Activated naive CD8-positive, alpha-beta T cell treated with anti-CD3 and anti-CD28 coated beads, Interleukin-2, amount 50 U/mL, for 24 hours (primary cell): ENCODE results near the gene EIF3D.
A peak's percentile ranks its signal among the peaks of the same experiment; 100 is the strongest.

Experiments used
- ATAC-seq: fragments of 150-1000 bp; cut with Tn5 transposase; one replicate; pipeline ENCODE4 v1.10.0; 2021
- DNase-seq: peaks from one replicate; pipeline ENCODE4 v3.0.0; 2021
- H3K27ac Mint-ChIP-seq: one replicate; pipeline ENCODE4 v1.8.0; 2021; ENCODE audit warnings: mild to moderate bottlenecking, mixed read lengths
- H3K27me3 Mint-ChIP-seq: one replicate; pipeline ENCODE4 v1.8.0; 2021; ENCODE audit warnings: mixed read lengths
- H3K36me3 Mint-ChIP-seq: one replicate; pipeline ENCODE4 v1.8.0; 2021; ENCODE audit warnings: low read depth, mixed read lengths
- H3K4me1 Mint-ChIP-seq: one replicate; pipeline ENCODE4 v1.8.0; 2021; ENCODE audit warnings: mixed read lengths
- H3K4me3 Mint-ChIP-seq: one replicate; pipeline ENCODE4 v1.8.0; 2021; ENCODE audit warnings: mild to moderate bottlenecking, moderate library complexity, mixed read lengths
- H3K9me3 Mint-ChIP-seq: one replicate; pipeline ENCODE4 v1.8.0; 2021; ENCODE audit warnings: mixed read lengths

EIF3D gene

DNA sequence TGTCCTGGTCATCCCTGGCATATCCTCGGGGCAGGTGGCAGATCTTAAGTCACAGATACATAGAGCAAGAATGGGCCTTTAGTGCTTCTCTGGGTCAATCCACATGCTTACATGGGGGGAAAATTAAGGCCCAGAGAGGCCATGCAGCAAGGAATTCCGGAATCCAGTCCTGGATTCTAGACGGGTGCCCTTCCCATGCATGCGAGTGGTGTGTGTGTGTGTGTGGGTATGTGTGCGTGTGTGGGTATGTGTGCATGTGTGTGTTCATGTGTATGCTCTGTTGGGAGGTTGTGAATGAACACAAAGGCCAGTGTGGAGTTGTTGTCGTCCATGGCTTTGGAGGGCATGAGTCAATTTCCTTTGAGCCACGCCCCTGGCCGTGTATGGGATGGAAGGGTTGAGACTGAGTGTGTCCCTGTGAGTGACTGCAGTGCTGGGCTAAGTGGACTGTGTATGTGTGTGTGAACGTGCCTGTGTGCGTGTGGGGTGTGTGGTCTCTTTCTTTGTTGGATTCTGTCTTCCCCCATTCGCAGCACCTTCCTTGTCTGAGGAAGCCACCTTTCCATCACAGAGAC, 33.4 kb upstream of the EIF3D start:
- Mint-ChIP-seq H3K27ac (no peak overlapping the region), H3K27me3 (peaks cover 34% of the 10 kb centered on the region), H3K4me1 (peaks cover 5% of the 10 kb centered on the region), H3K4me3 (no peak overlapping the region), H3K9me3 (no peaks in the 10 kb centered on the region), H3K36me3 (no peaks in the 10 kb centered on the region)
- no peak for DNase-seq
- ATAC-seq, result no peak

DNA sequence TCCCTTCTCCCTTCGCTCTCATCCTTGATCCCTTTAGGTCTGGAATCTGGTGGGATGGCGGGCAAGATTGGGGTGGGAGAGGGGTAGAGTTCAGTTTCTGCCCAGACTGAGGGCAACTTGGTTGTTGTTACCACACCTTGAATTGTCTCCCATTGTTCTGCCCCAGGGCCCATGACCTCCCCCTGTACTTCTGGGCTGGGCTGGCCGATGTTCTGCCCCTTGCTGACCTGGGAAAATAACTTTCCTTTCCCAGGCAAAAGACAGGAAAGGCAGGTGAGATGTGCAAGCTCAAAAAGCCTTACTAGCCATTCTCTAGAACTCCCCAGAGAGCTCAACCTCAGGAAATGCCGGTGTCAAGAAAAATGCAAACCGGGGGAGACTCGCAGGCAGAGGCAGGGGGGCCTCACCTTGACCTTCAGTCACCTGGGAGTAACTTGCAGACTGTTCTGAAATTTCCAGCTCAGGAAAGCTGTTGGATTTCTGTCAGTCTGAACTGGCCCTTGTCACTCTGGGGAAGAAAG, 32.4 kb upstream of the EIF3D start:
- Mint-ChIP-seq H3K36me3 (no peaks in the 10 kb centered on the region), H3K27me3 (peaks cover 30% of the 10 kb centered on the region), H3K27ac (no peak overlapping the region), H3K4me3 (no peak overlapping the region), H3K4me1 (peaks cover 5% of the 10 kb centered on the region), H3K9me3 (no peaks in the 10 kb centered on the region)
- DNase-seq, result no peak
- no peak for ATAC-seq

DNA sequence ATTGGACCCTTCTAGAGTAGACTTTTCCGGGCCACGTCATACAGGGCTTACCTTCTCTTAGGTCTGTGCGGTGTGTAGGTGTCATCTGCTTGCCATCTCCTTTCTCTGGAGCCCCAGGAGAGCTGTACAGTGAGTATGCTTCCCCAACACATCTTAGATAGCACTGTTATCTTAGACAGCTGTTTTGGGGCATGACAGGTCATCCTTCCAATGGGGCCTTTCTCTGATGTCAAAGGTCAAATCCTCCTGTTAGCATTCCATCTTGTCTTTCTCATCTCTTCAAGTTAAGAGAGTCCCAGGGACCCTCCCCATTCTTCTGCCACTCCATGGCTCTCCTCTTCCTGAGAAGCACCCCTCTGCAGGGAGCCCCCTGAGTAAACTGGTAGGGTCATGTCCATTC, 31.0 kb upstream of the EIF3D start:
- no peaks in the 10 kb centered on the region for H3K36me3 Mint-ChIP-seq
- H3K27ac Mint-ChIP-seq, result no peak overlapping the region
- ATAC-seq (no peak), DNase-seq (no peak)
- H3K4me1 Mint-ChIP-seq, result peaks cover 5% of the 10 kb centered on the region
- no peak overlapping the region for H3K4me3 Mint-ChIP-seq
- H3K9me3 Mint-ChIP-seq, result no peaks in the 10 kb centered on the region
- peaks cover 25% of the 10 kb centered on the region for H3K27me3 Mint-ChIP-seq

DNA sequence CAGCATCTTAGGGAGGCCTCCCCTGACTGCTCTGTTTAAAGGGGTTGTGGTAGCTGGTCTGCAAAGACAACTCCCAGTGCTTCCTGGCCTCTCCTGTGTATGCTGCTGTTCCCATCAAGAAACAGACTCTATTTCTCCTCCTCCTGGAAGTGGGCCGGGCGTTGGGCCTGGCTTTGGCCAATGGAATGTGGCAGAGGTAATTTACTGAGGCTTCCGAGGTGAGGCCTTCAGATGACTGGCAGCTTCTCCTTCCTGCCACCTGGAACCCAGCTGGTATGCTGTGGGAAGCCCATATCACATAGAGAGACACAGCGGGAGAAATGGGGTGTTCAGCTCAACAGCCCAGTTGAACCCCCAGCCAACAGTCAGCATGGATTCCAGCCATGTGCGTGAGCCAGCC, 25.1 kb upstream of the EIF3D start:
- DNase-seq (no peak), ATAC-seq (no peak)
- Mint-ChIP-seq H3K9me3 (no peaks in the 10 kb centered on the region), H3K4me3 (no peak overlapping the region), H3K27me3 (peaks cover 10% of the 10 kb centered on the region), H3K36me3 (no peaks in the 10 kb centered on the region), H3K4me1 (peaks cover 2% of the 10 kb centered on the region), H3K27ac (no peak overlapping the region)

DNA sequence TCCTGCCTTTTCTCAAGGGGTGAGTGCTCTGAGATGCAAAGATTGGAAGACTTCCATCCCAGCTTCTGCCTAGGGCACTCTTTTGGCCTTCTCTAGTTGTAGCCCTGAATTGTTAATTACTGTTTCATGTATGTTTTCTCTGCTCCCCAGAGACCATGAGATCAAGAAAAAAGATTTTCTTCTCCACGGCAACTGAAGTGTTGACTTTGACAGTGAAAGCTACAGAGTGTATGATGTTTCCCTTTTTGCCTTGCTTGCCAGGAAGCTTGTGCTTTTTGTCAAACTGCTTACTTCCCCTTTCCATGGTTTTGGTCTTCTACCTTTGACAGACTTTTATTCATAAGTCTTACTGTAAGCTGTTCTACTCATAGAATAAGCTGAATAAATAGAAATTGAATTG, 23.3 kb upstream of the EIF3D start:
- Mint-ChIP-seq H3K27me3 (peaks cover 10% of the 10 kb centered on the region), H3K4me3 (no peak overlapping the region), H3K36me3 (no peaks in the 10 kb centered on the region), H3K4me1 (peaks cover 2% of the 10 kb centered on the region), H3K9me3 (no peaks in the 10 kb centered on the region), H3K27ac (no peak overlapping the region)
- DNase-seq, result no peak
- ATAC-seq, result no peak

DNA sequence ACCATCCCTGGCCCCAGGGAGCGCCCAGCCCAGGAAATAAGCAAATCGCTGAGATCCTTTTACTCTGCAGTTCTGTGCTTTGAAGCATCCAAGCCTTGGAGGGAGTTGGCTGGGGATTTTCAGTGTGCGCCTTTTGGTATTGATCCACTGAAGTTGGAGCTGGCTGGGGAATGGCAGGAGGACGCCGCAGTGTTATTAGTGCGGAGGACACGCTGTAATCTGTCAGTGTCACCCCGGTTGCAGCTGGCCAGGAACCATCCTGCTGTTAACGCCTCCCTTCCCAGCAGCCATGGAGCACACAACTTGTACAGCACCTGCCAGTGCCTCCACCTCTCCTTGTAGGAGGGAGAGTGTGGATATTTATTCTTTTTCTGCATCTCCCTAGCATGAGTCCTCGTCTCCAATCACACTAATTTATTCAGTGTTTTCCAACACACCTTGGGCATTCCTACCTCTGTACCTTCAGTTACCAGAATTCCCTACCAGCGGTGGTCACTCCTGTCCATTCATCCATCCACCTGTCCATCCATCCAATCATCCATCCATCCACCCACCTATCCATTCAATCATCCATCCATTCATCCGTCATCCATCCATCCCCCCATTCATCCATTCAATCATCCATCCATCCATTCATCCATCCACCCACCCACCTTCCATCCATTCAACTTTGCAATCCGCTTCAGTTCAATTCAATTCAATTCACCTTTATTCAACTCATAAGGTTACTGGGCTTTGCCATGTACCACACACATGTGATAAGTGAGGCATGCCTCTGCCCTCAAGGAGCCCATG, 21.9 kb upstream of the EIF3D start:
- Mint-ChIP-seq H3K4me3 (no peak overlapping the region), H3K4me1 (peaks cover 4% of the 10 kb centered on the region), H3K9me3 (no peaks in the 10 kb centered on the region), H3K27ac (no peak overlapping the region), H3K36me3 (no peaks in the 10 kb centered on the region), H3K27me3 (peaks cover 17% of the 10 kb centered on the region)
- ATAC-seq (no peak), DNase-seq (no peak)

DNA sequence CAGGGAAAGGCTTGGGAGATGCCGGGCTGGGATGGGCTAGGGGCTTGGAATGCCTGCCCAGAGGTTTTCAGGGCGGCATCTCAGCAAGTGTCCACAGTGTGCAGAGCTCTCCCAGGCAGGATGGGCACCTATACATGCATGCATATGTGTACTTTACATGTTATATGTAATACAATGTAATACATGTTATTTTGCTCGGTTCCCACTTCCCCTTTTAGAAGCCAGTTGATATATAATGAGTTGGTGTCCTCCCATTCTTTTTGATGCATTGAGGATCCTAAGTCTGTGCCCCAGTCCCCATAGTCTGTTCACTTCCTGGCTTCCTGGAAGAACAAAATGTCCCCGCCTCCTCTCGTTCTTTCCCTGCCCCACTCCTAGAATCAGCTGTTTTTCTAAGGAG, 20.1 kb upstream of the EIF3D start:
- Mint-ChIP-seq H3K27ac (no peak overlapping the region), H3K4me3 (no peak overlapping the region), H3K27me3 (peaks cover 18% of the 10 kb centered on the region), H3K9me3 (no peaks in the 10 kb centered on the region), H3K36me3 (no peaks in the 10 kb centered on the region), H3K4me1 (peaks cover 4% of the 10 kb centered on the region)
- no peak for DNase-seq
- no peak for ATAC-seq

DNA sequence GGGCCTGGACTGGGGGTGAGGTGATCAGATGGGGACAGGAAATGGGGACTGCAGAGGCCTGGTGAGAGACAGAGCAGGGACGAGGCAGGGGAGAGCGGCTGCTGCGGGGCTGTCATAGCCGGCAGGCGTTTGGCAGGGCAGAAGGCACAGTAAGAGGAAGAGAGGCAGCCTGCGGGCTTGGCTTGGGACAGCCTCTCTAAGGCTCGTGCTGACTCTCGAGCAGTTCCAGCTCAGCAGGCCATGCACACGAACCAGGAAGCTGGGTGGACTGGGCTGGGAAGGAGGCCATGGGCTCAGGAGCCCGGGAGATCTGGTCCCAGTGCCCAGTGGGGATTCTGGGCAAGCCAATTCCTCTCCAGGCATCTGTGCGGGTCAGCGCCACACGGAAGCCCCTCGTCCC, 19.6 kb upstream of the EIF3D start:
- H3K36me3 Mint-ChIP-seq, result no peaks in the 10 kb centered on the region
- no peak overlapping the region for H3K27ac Mint-ChIP-seq
- H3K27me3 Mint-ChIP-seq, result peaks cover 18% of the 10 kb centered on the region
- no peak overlapping the region for H3K4me3 Mint-ChIP-seq
- no peak for DNase-seq
- no peaks in the 10 kb centered on the region for H3K9me3 Mint-ChIP-seq
- H3K4me1 Mint-ChIP-seq, result peaks cover 4% of the 10 kb centered on the region
- no peak for ATAC-seq

DNA sequence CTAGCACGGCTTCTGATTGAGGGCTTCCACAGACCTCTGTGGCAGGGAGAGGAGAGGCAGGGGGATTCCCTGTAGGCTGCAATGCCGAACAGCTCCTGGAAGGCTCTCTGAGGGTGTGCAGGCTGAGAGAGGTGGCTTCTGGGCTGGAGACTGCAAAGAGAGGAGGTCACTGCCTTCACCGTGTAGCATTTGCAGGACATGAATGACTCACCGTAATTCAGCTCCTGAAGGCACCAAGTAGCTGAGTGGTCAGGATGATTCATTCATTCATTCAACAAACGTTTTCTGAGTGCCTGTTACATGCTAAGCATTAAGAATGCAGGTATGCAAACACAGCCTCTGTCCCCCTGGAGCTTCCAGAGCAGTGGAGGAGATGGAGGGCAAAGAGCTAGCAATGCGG, 18.0 kb upstream of the EIF3D start:
- DNase-seq, result no peak
- no peak overlapping the region for H3K4me3 Mint-ChIP-seq
- no peaks in the 10 kb centered on the region for H3K9me3 Mint-ChIP-seq
- H3K4me1 Mint-ChIP-seq, result peaks cover 7% of the 10 kb centered on the region
- no peak for ATAC-seq
- H3K27me3 Mint-ChIP-seq, result peaks cover 18% of the 10 kb centered on the region
- H3K27ac Mint-ChIP-seq, result no peak overlapping the region
- no peaks in the 10 kb centered on the region for H3K36me3 Mint-ChIP-seq

DNA sequence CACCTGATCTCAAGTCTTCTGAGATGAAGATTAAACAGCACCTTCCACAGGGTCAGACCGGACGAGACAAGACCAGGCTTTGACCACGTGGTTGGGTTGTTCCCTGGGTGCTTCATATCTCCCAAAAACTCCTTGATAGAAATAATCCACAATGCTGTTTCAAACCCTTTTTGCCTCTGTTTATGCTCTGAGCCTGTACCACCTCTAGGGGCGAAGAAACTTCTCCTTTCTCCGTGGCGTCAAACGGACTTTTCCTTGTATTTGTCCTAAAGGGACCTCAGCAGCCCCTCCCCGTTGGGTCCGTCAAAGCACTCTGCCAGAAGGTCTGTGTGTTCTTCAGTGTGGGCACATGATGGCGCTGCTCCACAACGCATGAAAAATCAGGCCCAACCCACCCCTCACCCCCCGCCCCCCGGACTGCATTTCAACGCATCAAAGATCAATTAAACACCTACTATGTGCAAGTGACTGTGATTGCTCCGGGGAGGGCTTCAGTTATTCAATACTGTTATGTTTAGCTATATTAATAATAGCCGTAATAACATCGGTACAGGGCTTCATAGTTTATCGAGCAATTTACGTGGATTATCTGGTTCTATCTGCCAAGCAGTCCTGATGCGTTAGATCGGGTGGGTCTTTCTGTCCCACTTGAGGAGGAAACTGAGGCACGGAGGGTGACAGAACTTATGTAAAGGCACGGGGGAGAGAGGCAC, 17.3 kb upstream of the EIF3D start:
- no peak for ATAC-seq
- Mint-ChIP-seq H3K27ac (no peak overlapping the region), H3K9me3 (no peaks in the 10 kb centered on the region), H3K36me3 (no peaks in the 10 kb centered on the region), H3K4me3 (no peak overlapping the region), H3K4me1 (peaks cover 11% of the 10 kb centered on the region), H3K27me3 (peaks cover 18% of the 10 kb centered on the region)
- peak; percentile 44 for DNase-seq

DNA sequence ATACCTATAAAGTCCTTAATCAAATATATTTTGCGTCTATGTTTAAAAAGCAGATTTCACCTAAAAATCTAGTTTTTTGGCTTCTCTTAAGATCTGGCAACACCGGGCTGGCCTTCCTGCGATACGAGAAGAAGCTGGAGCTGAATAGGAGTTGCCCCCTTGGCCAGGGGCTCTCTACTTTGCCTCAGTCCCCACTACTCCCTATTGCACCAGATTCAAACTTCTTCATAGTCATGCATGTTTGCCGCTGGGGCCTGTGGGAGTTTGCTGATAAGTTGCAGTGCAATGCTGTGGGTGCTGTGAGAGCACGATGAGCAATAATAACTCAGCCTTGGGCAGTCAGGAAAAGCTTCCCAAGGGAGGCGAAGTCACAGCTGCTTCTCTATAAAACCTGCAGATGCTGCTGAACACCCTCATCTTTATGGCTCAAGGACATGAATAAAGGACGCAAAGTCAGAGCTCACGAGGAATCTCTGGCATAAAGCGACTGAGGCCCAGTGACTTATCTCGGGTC, 15.2 kb upstream of the EIF3D start:
- Mint-ChIP-seq H3K9me3 (no peaks in the 10 kb centered on the region), H3K27me3 (peaks cover 9% of the 10 kb centered on the region), H3K36me3 (no peaks in the 10 kb centered on the region), H3K27ac (no peak overlapping the region), H3K4me3 (no peak overlapping the region), H3K4me1 (peaks cover 13% of the 10 kb centered on the region)
- no peak for ATAC-seq
- DNase-seq, result no peak

DNA sequence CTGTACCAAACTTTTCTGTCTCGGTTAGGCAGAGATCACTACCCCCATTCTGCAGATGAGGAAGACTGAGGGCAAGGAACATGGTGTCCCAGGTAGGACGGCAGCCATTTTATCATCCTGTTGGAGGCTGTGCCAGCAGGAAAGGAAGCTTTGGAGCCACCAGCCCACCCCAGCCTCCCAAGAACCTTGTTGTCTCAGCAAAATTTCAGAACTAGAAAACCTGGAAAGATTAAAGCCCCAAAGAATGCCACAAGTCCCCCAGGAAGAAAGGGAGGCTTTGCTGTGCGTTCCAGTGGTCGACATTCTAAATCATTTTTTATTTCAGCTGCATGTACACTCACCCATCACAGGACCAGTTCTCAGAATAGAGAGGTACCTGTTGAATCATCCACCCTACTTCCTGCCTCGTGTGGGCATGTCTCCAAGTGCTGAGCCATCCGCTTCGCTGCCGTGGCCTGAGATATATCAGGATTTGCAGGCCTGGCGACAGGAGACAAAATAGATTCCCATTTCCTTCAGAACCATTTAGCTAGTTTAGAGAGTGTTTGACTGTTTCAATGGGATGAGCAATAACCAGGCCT, 13.0 kb upstream of the EIF3D start:
- Mint-ChIP-seq H3K9me3 (no peaks in the 10 kb centered on the region), H3K4me1 (peaks cover 13% of the 10 kb centered on the region), H3K27me3 (peaks cover 8% of the 10 kb centered on the region), H3K4me3 (peak overlapping the region; percentile 11), H3K36me3 (no peaks in the 10 kb centered on the region), H3K27ac (peak overlapping the region; percentile 81)
- DNase-seq (peak; percentile 55), ATAC-seq (peak; percentile 91)

DNA sequence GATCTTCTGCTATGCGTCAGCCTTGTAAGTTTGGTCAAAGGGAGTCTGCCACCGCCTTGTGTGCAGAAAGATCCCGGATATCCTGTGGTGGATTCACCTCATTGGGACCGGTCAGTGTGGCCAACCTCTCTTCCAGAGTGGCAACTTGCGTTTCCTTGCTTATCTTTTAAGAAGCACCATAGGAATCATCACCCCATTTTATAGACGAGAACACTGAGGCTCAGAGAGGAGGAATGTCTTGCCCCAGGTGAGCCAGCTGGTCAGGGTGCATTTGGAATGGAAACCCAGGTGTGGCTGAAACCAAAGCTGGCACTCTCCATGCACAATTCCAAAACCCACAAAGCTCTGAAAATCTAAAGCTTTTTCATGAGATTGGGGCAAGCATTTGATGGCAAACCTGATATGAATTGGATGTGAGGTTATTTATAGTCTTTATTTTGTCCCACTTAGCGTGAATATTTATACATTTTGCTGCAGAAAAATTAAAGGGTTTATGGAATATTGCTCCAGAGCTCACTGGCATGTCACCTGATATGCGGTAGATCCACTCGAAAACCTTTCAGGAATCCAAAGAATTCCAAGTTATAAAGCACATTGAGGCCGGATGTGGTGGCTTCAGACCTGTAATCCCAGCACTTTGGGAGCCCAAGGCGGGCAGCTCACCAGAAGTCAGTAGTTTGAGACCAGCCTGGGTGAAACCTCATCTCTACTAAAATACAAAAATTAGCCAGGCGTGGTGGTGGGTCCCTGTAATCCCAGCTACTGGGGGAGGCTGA, 12.1 kb upstream of the EIF3D start:
- no peak for ATAC-seq
- no peak overlapping the region for H3K4me3 Mint-ChIP-seq
- no peak overlapping the region for H3K27ac Mint-ChIP-seq
- no peaks in the 10 kb centered on the region for H3K9me3 Mint-ChIP-seq
- H3K36me3 Mint-ChIP-seq, result no peaks in the 10 kb centered on the region
- peaks cover 11% of the 10 kb centered on the region for H3K4me1 Mint-ChIP-seq
- peaks cover 2% of the 10 kb centered on the region for H3K27me3 Mint-ChIP-seq
- DNase-seq, result no peak

DNA sequence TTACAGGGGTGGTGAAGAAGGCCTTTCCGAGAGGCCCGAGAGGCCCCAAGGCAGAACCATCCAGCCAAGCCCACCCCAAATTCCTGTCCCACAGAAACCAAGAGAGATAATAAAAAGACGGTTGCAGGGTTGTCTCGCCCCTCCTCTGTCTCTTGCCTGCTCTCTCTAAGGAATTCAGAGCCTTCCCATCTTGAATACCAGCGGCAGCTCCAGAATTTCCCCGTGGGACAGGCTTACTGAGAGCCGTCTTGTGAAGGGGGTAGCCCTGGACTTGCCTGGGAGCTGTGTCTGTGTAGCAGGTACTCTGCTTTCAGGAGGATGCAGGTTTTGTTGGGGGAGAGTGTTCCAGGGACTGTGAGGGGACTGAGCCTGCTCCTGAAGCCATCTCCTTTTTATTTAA, 9.6 kb upstream of the EIF3D start:
- ATAC-seq (no peak), DNase-seq (no peak)
- H3K27me3 Mint-ChIP-seq, result no peaks in the 10 kb centered on the region
- H3K27ac Mint-ChIP-seq, result no peak overlapping the region
- H3K9me3 Mint-ChIP-seq, result no peaks in the 10 kb centered on the region
- H3K4me1 Mint-ChIP-seq, result peaks cover 11% of the 10 kb centered on the region
- no peak overlapping the region for H3K4me3 Mint-ChIP-seq
- no peaks in the 10 kb centered on the region for H3K36me3 Mint-ChIP-seq
